KMS-11 (cell line): ENCODE data around the gene TET3.

Experiments
- H2AFZ ChIP-seq: fragments of 200-600 bp; sonication (generic); 2 replicates; pipeline ENCODE4 v1.6.1; 2016; ENCODE audit warnings: antibody characterized with exemption, mixed run types, low read depth
- H3K27ac ChIP-seq: fragments of 200-600 bp; sonication (generic); 2 replicates; pipeline ENCODE4 v1.6.1; 2016; ENCODE audit warnings: mild to moderate bottlenecking, mixed run types
- H3K27me3 ChIP-seq: fragments of 200-600 bp; sonication (generic); 2 replicates; pipeline ENCODE4 v1.6.1; 2017; ENCODE audit warnings: mild to moderate bottlenecking, low read depth, mixed run types, moderate library complexity; ENCODE audit not compliant: insufficient read depth
- H3K36me3 ChIP-seq: fragments of 200-600 bp; sonication (generic); 2 replicates; pipeline ENCODE4 v1.6.1; 2017; ENCODE audit warnings: mild to moderate bottlenecking, mixed run types; ENCODE audit not compliant: insufficient read depth
- H3K4me1 ChIP-seq: fragments of 200-600 bp; sonication (generic); 2 replicates; pipeline ENCODE4 v1.6.1; 2016; ENCODE audit warnings: mild to moderate bottlenecking, low read depth, mixed run types; ENCODE audit not compliant: poor library complexity, severe bottlenecking
- H3K4me2 ChIP-seq: fragments of 200-600 bp; sonication (generic); 2 replicates; pipeline ENCODE4 v1.7.0; 2016; ENCODE audit warnings: mild to moderate bottlenecking, mixed run types
- H3K4me3 ChIP-seq: fragments of 200-600 bp; sonication (generic); IDR thresholded peaks from 2 replicates; pipeline ENCODE4 v1.6.1; 2017; ENCODE audit warnings: low read depth, low read length, mixed read lengths; ENCODE audit not compliant: insufficient read depth
- H3K79me2 ChIP-seq: fragments of 200-600 bp; sonication (generic); 2 replicates; pipeline ENCODE4 v1.6.1; 2016; ENCODE audit warnings: low read depth, mixed run types; ENCODE audit not compliant: insufficient read depth
- H3K9ac ChIP-seq: fragments of 200-600 bp; sonication (generic); 2 replicates; pipeline ENCODE4 v1.6.1; 2016; ENCODE audit warnings: mild to moderate bottlenecking, mixed run types
- H4K20me1 ChIP-seq: fragments of 200-600 bp; sonication (generic); 2 replicates; pipeline ENCODE4 v1.6.1; 2016; ENCODE audit warnings: mild to moderate bottlenecking, mixed run types; ENCODE audit not compliant: insufficient read depth
- TF ChIP-seq, protein P1 (sequence below): fragments of 200-600 bp; sonication (generic); conservative IDR thresholded peaks from 2 replicates; pipeline ENCODE4 v1.6.1; 2017; ENCODE audit warnings: low read depth, mild to moderate bottlenecking, antibody characterized with exemption, low read length, moderate library complexity, mixed read lengths

Gene TET3

DNA sequence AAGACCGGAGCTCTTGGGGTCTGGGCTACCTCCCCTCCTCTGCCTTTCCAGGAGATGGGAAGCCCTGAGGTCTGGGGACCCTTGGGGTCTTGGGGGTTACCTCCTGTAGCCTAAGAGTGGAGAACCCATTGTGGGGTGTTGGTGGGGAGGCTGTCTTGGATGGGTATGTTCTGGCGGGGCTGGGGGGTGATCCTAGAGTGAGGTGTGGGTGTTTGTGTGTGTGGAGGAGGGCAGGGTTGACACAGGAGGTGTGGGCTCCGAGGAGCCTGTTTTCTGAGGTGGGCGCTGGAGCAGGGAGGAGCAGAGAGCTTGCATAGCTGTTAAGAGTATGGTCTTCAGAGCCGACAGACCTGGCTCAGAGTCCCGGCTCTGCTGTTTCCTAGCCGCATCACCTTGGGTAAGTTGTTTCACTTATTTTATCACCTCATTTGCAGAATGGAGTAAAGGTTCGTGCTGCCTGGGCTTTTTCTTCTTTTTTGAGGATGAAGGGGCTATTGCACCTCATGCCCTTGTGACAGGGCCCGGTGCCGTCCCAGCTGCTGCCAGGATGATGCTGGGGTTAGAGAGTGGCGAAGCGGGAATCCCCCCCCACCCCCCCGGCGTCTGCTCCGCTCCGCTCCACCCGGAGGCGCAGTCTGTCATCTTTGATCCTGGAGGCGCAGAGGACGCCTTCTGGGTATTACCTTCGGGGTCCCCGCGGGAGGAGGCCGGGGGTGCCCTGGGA lies 17.2 kb downstream of the TET3 start:
- Histone ChIP-seq H3K27ac (no peak overlapping the region), H3K4me2 (peak overlapping the region; percentile 77), H3K79me2 (peaks cover 31% of the 10 kb centered on the region; the same call in 1 of the 2 replicates), H2AFZ (no peak overlapping the region), H3K4me1 (peaks cover 25% of the 10 kb centered on the region), H3K9ac (no peak overlapping the region), H3K27me3 (no peaks in the 10 kb centered on the region), H3K4me3 (peak overlapping the region; percentile 72), H3K36me3 (no peaks in the 10 kb centered on the region), H4K20me1 (peaks cover 44% of the 10 kb centered on the region)
- TF ChIP-seq, protein P1, sequence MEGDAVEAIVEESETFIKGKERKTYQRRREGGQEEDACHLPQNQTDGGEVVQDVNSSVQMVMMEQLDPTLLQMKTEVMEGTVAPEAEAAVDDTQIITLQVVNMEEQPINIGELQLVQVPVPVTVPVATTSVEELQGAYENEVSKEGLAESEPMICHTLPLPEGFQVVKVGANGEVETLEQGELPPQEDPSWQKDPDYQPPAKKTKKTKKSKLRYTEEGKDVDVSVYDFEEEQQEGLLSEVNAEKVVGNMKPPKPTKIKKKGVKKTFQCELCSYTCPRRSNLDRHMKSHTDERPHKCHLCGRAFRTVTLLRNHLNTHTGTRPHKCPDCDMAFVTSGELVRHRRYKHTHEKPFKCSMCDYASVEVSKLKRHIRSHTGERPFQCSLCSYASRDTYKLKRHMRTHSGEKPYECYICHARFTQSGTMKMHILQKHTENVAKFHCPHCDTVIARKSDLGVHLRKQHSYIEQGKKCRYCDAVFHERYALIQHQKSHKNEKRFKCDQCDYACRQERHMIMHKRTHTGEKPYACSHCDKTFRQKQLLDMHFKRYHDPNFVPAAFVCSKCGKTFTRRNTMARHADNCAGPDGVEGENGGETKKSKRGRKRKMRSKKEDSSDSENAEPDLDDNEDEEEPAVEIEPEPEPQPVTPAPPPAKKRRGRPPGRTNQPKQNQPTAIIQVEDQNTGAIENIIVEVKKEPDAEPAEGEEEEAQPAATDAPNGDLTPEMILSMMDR, result no peak

GRCh38 chr2:74002505-74003421 lies 18.1 kb downstream of the TET3 start:
- Histone ChIP-seq H3K9ac (no peak overlapping the region; the same call in 1 of the 2 replicates), H3K27ac (no peak overlapping the region), H2AFZ (no peak overlapping the region), H3K79me2 (peaks cover 23% of the 10 kb centered on the region; the same call in 1 of the 2 replicates), H3K4me2 (peak overlapping the region; percentile 77), H3K27me3 (no peaks in the 10 kb centered on the region), H3K36me3 (no peaks in the 10 kb centered on the region), H4K20me1 (peaks cover 44% of the 10 kb centered on the region), H3K4me3 (peak overlapping the region; percentile 72), H3K4me1 (peaks cover 25% of the 10 kb centered on the region)
- TF ChIP-seq, protein P1, result no peak

DNA sequence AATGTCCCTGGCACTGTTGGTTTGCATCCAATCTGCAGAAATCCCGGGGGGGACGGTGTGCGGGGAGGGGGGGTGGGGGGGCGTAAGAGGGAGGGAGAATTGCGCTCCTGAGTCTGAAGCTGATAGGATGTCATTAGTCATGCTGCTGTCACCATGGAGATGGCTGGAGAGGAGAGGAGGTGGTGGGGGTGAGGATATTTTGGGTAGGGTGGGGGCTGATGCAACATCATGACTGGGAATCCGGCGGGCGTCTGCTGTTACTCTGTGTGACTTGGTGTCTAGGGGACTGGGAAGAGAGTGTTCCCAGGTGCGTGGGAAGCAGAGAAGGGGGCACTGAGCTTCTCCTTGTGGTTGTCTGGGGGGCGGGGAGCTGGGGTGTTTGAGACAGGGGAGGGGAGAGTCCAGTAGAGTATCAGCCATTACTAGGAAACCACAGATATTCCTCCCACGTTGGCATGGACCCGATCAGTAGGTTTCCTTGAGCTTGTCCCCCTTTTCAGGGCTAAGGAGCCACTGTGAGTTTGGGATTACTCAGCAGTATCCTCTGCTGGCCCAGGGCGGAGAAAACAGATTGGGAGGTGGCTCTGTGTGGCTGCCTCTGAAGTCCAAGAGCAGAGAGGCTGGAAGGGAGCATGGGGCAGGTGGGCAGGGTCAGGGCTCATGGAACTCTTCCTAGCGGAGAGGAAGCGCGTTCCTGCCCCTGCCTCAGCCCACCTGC lies 18.9 kb downstream of the TET3 start:
- no peak overlapping the region for H3K9ac ChIP-seq
- H3K4me3 ChIP-seq, result no peak overlapping the region
- H3K79me2 ChIP-seq, result peaks cover 14% of the 10 kb centered on the region; the same call in 1 of the 2 replicates
- H3K27me3 ChIP-seq, result no peaks in the 10 kb centered on the region
- no peak overlapping the region; the same call in 1 of the 2 replicates for H3K4me2 ChIP-seq
- no peaks in the 10 kb centered on the region for H3K36me3 ChIP-seq
- no peak overlapping the region for H3K27ac ChIP-seq
- H3K4me1 ChIP-seq, result peaks cover 25% of the 10 kb centered on the region
- H2AFZ ChIP-seq, result no peak overlapping the region
- H4K20me1 ChIP-seq, result peaks cover 37% of the 10 kb centered on the region
- TF ChIP-seq, protein P1, result no peak
